HG03469 (cell line): ENCODE measurements around the gene ALOX15B.
"Not testable (repeated sequence)": the region's sequence is repeated elsewhere in the genome, so short reads cannot be mapped to it uniquely, and the experiment has no call there.

Experiments
- ATAC-seq: cut with Tn5 transposase; IDR thresholded peaks from one replicate; pipeline ENCODE4 v1.9.1; 2021; ENCODE audit warnings: mild to moderate bottlenecking, moderate library complexity, moderate number of reproducible peaks; ENCODE audit not compliant: unreplicated experiment

The ALOX15B gene

DNA sequence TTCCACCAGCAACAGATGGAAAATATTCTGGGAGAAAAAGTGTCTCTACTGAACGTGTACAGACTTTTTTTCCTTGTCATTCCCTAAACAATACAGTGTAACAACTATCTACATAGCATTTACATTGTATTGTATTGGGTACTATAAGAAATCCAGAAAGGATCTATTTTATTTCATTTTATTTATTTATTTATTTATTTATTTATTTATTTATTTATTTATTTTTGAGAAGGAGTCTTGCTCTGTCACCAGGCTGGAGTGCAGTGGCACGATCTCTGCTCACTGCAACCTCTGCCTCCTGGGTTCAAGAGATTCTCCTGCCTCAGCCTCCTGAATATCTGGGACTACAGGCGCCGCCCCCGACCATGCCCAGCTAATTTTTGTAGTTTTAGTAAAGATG, 39.1 kb downstream of the ALOX15B start:
- ATAC-seq, result not testable (repeated sequence)

DNA sequence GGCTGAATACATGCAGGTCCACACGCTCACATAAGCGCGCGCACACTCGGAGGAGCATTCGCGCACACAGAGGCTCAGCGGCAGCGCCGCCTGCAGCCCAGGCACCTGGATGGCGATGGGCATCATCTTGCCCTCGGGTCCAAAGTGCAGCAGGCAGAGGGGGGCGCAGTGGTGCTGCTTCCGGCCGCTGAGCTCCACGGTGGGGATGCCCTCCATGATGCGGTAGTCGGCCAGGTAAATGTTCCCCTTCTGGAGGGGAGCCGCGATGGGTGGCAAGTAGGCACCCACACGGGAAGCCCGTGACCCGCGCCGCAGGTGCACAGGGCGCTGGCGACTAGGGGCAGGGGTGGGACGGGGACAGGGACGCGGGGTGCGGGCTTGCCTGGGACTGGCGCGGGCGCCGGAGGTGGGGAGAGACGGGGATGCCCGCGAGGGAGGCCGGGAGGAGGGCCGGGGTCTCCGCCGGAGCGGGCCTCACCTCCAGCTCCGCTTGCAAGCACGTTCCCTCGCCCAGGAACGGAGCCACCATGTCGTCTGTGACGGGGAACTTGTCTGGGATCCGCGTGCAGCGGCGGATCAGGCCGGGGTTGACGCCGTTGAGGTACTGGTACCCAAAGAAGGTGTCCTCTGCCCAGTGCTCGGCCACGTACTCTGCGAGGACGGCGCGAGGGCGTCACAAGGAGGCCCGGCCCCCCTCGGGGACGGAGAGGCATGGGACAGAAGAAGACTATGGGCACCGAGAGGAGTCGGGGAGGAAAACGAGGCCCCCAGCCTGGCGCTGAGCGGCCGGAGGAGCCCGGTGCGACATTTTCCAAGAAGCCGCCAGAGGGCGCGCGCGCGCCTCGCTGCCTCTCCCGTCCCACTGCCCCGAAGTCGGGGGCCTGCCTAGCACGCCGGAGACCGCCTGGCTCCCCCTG, 40.7 kb downstream of the ALOX15B start:
- ATAC-seq, result no peak

- no peak for ATAC-seq
These were observed 41.4 kb downstream of the ALOX15B start for GRCh38 chr17:8080208-8080798.

- ATAC-seq, result no peak
These were observed 42.0 kb downstream of the ALOX15B start for GRCh38 chr17:8080799-8081219.

GRCh38 chr17:8081876-8082275, 43.0 kb downstream of the ALOX15B start:
- ATAC-seq, result no peak

- no peak for ATAC-seq
These were observed 43.4 kb downstream of the ALOX15B start for GRCh38 chr17:8082292-8082691.

DNA sequence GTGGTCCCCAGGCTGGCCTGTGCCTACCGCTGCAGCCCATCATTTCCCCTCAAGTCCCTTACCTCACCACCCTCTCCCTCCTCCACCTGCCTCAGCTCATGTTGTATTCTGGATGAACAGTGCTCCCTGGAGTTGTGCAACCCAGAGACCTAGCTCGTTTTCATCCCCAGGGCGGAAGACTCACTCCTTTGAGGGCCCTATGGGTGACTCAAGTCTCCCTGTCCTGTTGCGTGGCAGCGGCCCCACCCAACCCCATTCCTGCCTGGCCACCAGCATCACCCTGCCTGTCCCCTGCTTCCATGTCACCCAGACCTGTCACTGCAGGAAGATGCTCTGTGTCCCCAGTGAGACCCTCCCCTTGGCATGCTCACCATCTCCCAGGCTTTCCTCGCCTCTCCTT, 45.4 kb downstream of the ALOX15B start:
- ATAC-seq, result no peak

DNA sequence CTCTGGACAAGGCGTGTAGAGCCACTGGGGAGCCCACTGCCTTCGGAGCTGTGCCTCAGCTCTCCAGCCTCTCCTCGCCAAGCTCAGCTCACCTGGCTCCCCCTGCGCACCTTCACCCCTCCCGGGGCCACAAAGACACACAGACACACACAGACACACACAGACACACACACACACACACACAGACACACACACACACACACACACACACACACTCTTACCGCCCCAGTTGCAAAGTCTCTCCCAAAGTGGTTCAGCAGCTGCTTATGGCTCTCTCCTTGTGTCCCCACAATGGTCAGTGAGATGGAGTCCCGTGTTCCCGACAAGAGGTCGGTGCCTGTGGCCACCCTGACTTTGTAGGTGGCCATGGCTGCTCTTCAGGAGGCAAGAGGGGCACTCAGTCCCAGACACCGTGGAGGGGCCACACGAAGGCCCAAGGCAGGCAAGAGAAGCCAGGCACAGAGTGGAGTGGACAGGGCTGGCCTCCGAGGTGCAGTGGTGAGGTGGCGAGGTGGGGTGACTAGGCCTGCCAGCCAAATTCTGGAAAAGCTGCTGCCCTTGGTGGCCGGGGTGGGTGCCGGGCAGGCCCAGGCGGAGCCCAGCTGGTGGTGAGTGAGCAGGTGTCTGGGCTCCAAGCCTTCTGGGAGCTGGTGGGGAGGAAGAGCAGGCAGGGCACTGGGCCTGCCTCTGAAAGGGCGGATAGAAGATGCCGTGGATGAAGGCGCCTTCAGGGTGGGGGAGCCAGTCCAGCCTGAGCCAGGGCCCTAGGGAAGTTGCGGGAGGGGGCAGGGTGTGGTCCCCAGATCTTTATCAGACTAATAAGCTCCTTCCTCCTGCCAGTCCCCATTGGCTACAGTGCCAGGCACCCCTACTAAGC, 48.5 kb downstream of the ALOX15B start, which contains the start of gene ALOX12B:
Gene ALOX12B (minus strand): TSS at position 642 of the 877 bp plus-strand sequence. CDS start 274 bp downstream, at position 368.
- no peak for ATAC-seq

DNA sequence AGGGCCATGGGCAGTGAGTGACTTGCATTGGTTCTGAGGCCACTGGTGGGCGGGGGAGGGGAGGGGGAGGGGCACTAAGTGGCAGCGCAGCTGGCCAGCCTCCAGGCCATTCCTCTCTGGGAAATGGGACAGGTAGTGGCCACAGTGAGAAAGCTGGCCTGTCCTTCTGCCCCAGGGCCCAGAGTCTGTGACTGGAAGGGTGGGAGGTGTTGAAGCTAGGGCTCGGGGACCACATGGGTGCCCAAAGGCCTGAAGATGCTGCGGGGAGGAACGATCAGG, 49.0 kb downstream of the ALOX15B start:
- no peak for ATAC-seq

- ATAC-seq, result no peak
These were observed 50.9 kb downstream of the ALOX15B start for GRCh38 chr17:8089728-8090127.

DNA sequence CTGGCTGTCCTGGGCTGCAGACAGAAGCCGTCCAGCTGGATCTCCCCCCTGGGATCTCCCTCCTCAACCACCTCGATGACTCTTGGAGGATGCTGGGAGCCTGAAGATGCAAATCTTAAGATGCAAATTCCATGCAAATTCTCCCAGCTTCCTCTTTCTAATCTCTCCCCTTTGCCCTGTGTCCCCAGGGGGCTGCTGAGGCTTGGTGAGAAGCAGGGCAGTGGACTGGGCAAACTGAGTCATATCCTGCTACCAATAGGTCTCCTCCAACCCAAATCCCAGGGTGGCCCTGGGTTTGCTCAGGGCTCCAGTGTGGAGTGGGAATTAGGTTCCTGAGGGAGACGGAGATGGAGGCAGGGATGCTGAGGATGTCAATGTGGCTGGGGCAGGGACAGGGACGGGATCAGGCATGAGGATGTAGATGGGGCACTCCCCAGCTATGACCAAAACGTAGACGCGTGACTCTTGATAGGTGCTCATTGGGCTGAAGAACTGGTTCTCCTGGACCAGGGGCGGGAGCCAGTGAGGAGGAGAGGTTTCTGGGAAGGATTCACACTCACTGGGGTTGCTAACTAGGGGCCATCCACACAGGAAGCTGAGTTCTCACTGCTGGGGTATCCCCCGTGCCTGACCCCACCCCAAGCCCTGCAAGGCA, 52.3 kb downstream of the ALOX15B start:
- ATAC-seq, result no peak

GRCh38 chr17:8095361-8095760, 56.5 kb downstream of the ALOX15B start:
- ATAC-seq, result no peak

- no peak for ATAC-seq
These were observed 57.7 kb downstream of the ALOX15B start for GRCh38 chr17:8096541-8096940.
